ENCODE measurements around the gene FRMD4A. TPM values are rescaled to one million over a fixed set of nuclear protein-coding genes. Genes with fewer than 3 reads are reported as not detected.

FRMD4A gene
- total and polyA plus RNA-seq, 10 of the 15 experiments (the other 5 are each of a cell fraction or from before 2014, with no cell fraction given) = 17.8 to 75.2 (median 39.1) TPM

DNA sequence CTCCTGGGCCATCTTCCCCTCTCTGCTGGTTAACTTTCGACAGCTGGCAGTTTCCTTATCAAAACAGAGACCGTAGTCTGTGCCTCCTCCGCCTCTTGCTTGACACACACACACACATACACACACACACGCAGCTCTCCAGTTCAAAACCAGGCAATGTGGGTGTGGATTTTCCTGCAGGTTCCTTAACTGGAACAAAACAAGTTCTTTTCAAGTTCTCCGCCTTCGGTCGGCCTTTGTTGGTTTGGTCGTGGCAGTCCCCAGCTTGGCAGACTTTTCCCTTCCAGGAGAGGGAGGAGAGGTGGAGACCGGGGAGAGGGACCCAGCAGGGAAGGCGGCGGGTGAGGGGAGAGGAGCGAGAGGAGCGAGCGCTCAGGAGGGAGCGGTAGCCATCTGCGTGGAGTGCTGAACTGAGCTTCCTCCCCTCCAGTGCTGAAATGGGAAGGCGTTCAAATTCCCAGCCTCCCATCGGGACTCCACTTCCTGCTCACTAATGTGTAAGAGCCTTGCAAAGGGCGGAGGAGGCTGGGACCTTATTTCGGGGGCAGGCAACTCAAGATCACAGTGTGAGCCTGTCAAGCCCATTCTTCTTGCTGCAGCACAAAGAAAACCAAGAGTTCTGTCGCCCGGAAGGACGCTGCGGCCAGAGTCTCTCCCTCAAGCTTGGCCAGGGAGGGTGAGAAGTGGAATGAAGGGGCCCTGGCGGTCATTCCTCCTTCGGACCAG is 623.4 kb downstream of the FRMD4A start (continued):
- TF ChIP-seq ZBTB4 (CRISPR knock-in tag; IDR thresholded peaks at IDR 0.05) = no peak
- TF ChIP-seq PAX8 (IDR thresholded peaks at IDR 0.05) = no peak
- no peak for TF ChIP-seq PAX5 (IDR thresholded peaks at IDR 0.05; ENCODE audit: borderline replicate concordance, low read depth, low read length)
- peak; percentile 58; the same call in 1 of the 2 replicates for TF ChIP-seq IKZF1 (conservative IDR thresholded peaks at IDR 0.05)
- no peak for TF ChIP-seq ZSCAN29 (IDR thresholded peaks at IDR 0.05)
- no peak for TF ChIP-seq CEBPZ (IDR thresholded peaks at IDR 0.05; ENCODE audit: low read depth, low read length)
- TF ChIP-seq REST (IDR thresholded peaks at IDR 0.05; ENCODE audit: low read depth, low read length) = no peak; the same call in 1 of the 2 replicates
- no peak for TF ChIP-seq DPF2 (IDR thresholded peaks at IDR 0.05)
- no peak for TF ChIP-seq IRF4 (IDR thresholded peaks at IDR 0.05; ENCODE audit: low read depth, low read length)
- no peak for TF ChIP-seq RAD51 (IDR thresholded peaks at IDR 0.05)
- TF ChIP-seq, protein P1, sequence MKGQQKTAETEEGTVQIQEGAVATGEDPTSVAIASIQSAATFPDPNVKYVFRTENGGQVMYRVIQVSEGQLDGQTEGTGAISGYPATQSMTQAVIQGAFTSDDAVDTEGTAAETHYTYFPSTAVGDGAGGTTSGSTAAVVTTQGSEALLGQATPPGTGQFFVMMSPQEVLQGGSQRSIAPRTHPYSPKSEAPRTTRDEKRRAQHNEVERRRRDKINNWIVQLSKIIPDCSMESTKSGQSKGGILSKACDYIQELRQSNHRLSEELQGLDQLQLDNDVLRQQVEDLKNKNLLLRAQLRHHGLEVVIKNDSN (IDR thresholded peaks at IDR 0.05; ENCODE audit: borderline replicate concordance, extremely low read length, insufficient read depth, low read depth, low read length) = no peak
- TF ChIP-seq POLR2AphosphoS2 (IDR thresholded peaks at IDR 0.05; ENCODE audit: low read depth, low read length) = no peak
- no peak for TF ChIP-seq PBX3 (IDR thresholded peaks at IDR 0.05; ENCODE audit: insufficient replicate concordance, low read depth, low read length)
- TF ChIP-seq ZNF274 (IDR thresholded peaks at IDR 0.05; ENCODE audit: insufficient read depth, insufficient read length) = no peak
- no peak for TF ChIP-seq SMAD1 (IDR thresholded peaks at IDR 0.05; ENCODE audit: low read depth, partially characterized antibody)
- TF ChIP-seq RELA (IDR thresholded peaks at IDR 0.05; ENCODE audit: borderline replicate concordance, partially characterized antibody) = no peak
- TF ChIP-seq GABPA (IDR thresholded peaks at IDR 0.05; ENCODE audit: low read depth) = no peak

All from GM12878 (cell line).